HUES48 (cell line): ENCODE measurements around the gene LIG4.

Source experiments
- H3K27ac ChIP-seq: one replicate; pipeline ENCODE4 v1.7.0; 2013; ENCODE audit warnings: low read depth, low read length, inconsistent platforms
- H3K27me3 ChIP-seq: 2 replicates; pipeline ENCODE4 v1.6.1; 2013; ENCODE audit warnings: mild to moderate bottlenecking, low read length; ENCODE audit not compliant: control insufficient read depth, insufficient read depth
- H3K36me3 ChIP-seq: 2 replicates; pipeline ENCODE4 v1.6.1; 2013; ENCODE audit warnings: low read length; ENCODE audit not compliant: control insufficient read depth, insufficient read depth
- H3K4me1 ChIP-seq: 2 replicates; pipeline ENCODE4 v1.6.1; 2013; ENCODE audit warnings: mild to moderate bottlenecking, low read length; ENCODE audit not compliant: control insufficient read depth, insufficient read depth
- H3K4me3 ChIP-seq: 2 replicates; pipeline ENCODE4 v1.5.1; 2013; ENCODE audit warnings: mild to moderate bottlenecking, low read depth, low read length
- H3K9ac ChIP-seq: 2 replicates; pipeline ENCODE4 v1.6.1; 2013; ENCODE audit warnings: mild to moderate bottlenecking, low read depth, low read length, moderate library complexity
- H3K9me3 ChIP-seq: 2 replicates; pipeline ENCODE4 v1.6.1; 2013; ENCODE audit warnings: low read length; ENCODE audit not compliant: control insufficient read depth, insufficient read depth

Gene LIG4

GRCh38 chr13:108215436-108215835 is at the start of gene LIG4:
TSS of gene LIG4 (minus strand) at chr13:108215536. CDS start at chr13:108211268, 4,268 bp downstream.
- Histone ChIP-seq H3K36me3 (peaks cover 4% of the 10 kb centered on the region), H3K4me3 (peak within 1 kb of the TSS; percentile 75), H3K27me3 (no peaks in the 10 kb centered on the region), H3K4me1 (peaks cover 10% of the 10 kb centered on the region; the same call in 1 of the 2 replicates), H3K9ac (0 out of 2 replicates have a peak within 1 kb of the TSS, but pooled peaks have one; percentile 6), H3K9me3 (no peaks in the 10 kb centered on the region), H3K27ac (peak within 1 kb of the TSS; percentile 59)

GRCh38 chr13:108263621-108264355 is 48.5 kb upstream of the LIG4 start:
- Histone ChIP-seq H3K9me3 (no peaks in the 10 kb centered on the region), H3K4me1 (no peaks in the 10 kb centered on the region), H3K36me3 (no peaks in the 10 kb centered on the region), H3K27ac (no peak overlapping the region), H3K27me3 (no peaks in the 10 kb centered on the region), H3K9ac (no peak overlapping the region), H3K4me3 (no peak overlapping the region)

DNA sequence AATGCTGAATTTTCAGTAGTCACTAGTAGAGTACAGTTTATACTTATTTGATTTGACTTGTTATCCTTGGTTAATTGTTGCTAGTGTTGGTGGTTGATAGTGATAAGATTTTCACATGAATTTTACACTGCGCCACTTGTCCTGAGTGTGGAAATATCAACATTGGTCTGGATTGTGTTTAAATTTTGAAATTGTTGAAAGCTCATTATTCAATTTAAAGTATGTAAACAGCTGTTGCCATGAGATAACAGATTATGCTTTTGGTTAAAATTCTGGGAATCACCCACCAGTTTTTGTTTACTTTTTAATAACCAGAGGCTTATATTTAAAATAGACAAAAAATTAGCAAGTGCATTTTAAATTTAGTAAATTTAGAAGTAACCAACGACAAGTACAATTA is 41.9 kb upstream of the LIG4 start:
- no peaks in the 10 kb centered on the region for H3K27me3 ChIP-seq
- H3K27ac ChIP-seq, result no peak overlapping the region
- no peak overlapping the region for H3K4me3 ChIP-seq
- no peak overlapping the region for H3K9ac ChIP-seq
- no peaks in the 10 kb centered on the region for H3K36me3 ChIP-seq
- no peaks in the 10 kb centered on the region for H3K4me1 ChIP-seq
- no peaks in the 10 kb centered on the region for H3K9me3 ChIP-seq

DNA sequence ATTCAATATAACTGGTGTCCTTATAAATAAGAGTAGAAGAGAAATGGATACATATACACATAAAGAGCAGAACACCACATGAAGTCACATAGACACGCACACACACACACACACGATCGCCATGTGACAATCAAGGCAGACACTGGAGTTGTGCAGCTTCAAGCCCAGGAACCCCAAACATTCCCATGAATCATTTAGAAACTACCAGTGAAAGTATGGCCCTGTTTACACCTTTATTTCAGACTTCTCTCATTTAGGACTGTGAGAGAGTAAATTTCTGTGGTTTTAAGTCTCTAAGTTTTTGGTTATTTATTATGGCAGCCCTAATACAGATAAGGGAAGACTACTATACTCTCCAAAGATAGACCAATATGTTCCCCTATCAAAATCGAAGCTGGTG is 33.8 kb upstream of the LIG4 start:
- Histone ChIP-seq H3K27ac (no peak overlapping the region), H3K27me3 (no peaks in the 10 kb centered on the region), H3K9ac (no peak overlapping the region), H3K36me3 (no peaks in the 10 kb centered on the region), H3K4me3 (no peak overlapping the region), H3K4me1 (no peaks in the 10 kb centered on the region), H3K9me3 (no peaks in the 10 kb centered on the region)

- no peaks in the 10 kb centered on the region for H3K27me3 ChIP-seq
- no peak overlapping the region for H3K9ac ChIP-seq
- H3K36me3 ChIP-seq, result peaks cover 3% of the 10 kb centered on the region; the same call in 1 of the 2 replicates
- H3K9me3 ChIP-seq, result no peaks in the 10 kb centered on the region
- no peaks in the 10 kb centered on the region for H3K4me1 ChIP-seq
- H3K27ac ChIP-seq, result no peak overlapping the region
- H3K4me3 ChIP-seq, result no peak overlapping the region
Measured at GRCh38 chr13:108230377-108230776, 15.0 kb upstream of the LIG4 start.

GRCh38 chr13:108227651-108228272 is 12.4 kb upstream of the LIG4 start:
- Histone ChIP-seq H3K36me3 (peaks cover 3% of the 10 kb centered on the region; the same call in 1 of the 2 replicates), H3K9me3 (no peaks in the 10 kb centered on the region), H3K27me3 (no peaks in the 10 kb centered on the region), H3K27ac (no peak overlapping the region), H3K4me1 (no peaks in the 10 kb centered on the region), H3K9ac (no peak overlapping the region), H3K4me3 (no peak overlapping the region)

- H3K4me3 ChIP-seq, result no peak overlapping the region
- peaks cover 3% of the 10 kb centered on the region; the same call in 1 of the 2 replicates for H3K36me3 ChIP-seq
- H3K4me1 ChIP-seq, result no peaks in the 10 kb centered on the region
- H3K9ac ChIP-seq, result no peak overlapping the region
- H3K27ac ChIP-seq, result no peak overlapping the region
- no peaks in the 10 kb centered on the region for H3K9me3 ChIP-seq
- H3K27me3 ChIP-seq, result no peaks in the 10 kb centered on the region
Measured at GRCh38 chr13:108226184-108226583, 10.8 kb upstream of the LIG4 start.

GRCh38 chr13:108225440-108225839 is 10.1 kb upstream of the LIG4 start:
- H3K27me3 ChIP-seq, result no peaks in the 10 kb centered on the region
- H3K27ac ChIP-seq, result no peak overlapping the region
- no peak overlapping the region for H3K9ac ChIP-seq
- no peaks in the 10 kb centered on the region for H3K4me1 ChIP-seq
- H3K4me3 ChIP-seq, result no peak overlapping the region
- peaks cover under 1% of the 10 kb centered on the region; the same call in 1 of the 2 replicates for H3K36me3 ChIP-seq
- no peaks in the 10 kb centered on the region for H3K9me3 ChIP-seq

- no peaks in the 10 kb centered on the region; the same call in 1 of the 2 replicates for H3K4me1 ChIP-seq
- H3K4me3 ChIP-seq, result no peak overlapping the region
- no peaks in the 10 kb centered on the region for H3K9me3 ChIP-seq
- no peak overlapping the region for H3K27ac ChIP-seq
- H3K9ac ChIP-seq, result no peak overlapping the region
- H3K36me3 ChIP-seq, result no peaks in the 10 kb centered on the region
- H3K27me3 ChIP-seq, result no peaks in the 10 kb centered on the region
Measured at GRCh38 chr13:108223687-108224503, 8.6 kb upstream of the LIG4 start.

DNA sequence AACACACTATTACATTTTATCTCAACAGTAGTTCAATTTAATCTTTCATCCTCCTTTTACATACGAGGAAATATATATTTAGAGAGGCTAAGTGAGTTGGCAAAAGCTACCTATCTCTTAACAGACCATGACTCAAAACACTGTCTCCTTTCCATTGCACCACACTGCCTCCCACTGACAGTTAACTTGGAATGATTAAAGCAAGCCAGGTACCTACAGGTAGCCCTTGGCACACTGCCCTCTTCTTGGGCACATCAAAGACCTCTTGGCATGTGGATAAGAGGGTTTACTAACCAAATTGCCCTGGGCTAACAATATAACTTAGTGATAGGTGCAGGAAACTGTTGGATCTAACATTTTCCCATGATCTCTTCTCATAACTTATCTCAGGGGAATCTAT is 4.7 kb upstream of the LIG4 start:
- no peak overlapping the region for H3K4me3 ChIP-seq
- no peaks in the 10 kb centered on the region for H3K36me3 ChIP-seq
- H3K27me3 ChIP-seq, result no peaks in the 10 kb centered on the region
- no peaks in the 10 kb centered on the region for H3K9me3 ChIP-seq
- no peak overlapping the region for H3K9ac ChIP-seq
- peaks cover 3% of the 10 kb centered on the region; the same call in 1 of the 2 replicates for H3K4me1 ChIP-seq
- H3K27ac ChIP-seq, result no peak overlapping the region
